SK-N-SH (cell line): Measurements from ENCODE around the gene TERC. TPM values are rescaled to one million over a fixed set of nuclear protein-coding genes. Genes with fewer than 3 reads are reported as not detected.
A peak's percentile ranks its signal among the peaks of the same experiment; 100 is the strongest.

Experiments
- CTCF ChIA-PET: fragments of 300-600, 350-600 bp; formaldehyde crosslinking; extraction: SDS; loops from one replicate; lab custom pipeline; 2021; lab: Yijun Ruan, JAX
- POLR2A ChIA-PET: fragments of 350-600 bp; sonication (Branson Sonifier 250); formaldehyde crosslinking; extraction: SDS; loops from one replicate; lab custom pipeline; 2020; ENCODE audit warnings: antibody characterized with exemption, inconsistent platforms; lab: Yijun Ruan, JAX
- DNase-seq: peaks from one replicate; pipeline ENCODE4 v3.0.0; 2012
- H2AFZ ChIP-seq: fragments of 200-600 bp; sonication (generic); 2 replicates; pipeline ENCODE4 v1.8.1; 2016; ENCODE audit warnings: antibody characterized with exemption, mild to moderate bottlenecking, low read depth
- H3F3A ChIP-seq: fragments of 200-600 bp; sonication (generic); replicated peaks from 2 replicates; pipeline ENCODE3; 2016; ENCODE audit warnings: antibody characterized with exemption, mild to moderate bottlenecking; ENCODE audit not compliant: insufficient read depth
- H3K27ac ChIP-seq, 2 experiments: fragments of 200-500 bp in 1 of 2; fragments of 200-600 bp in 1 of 2; sonication (Bioruptor generic) in 1 of 2; sonication (generic), shearing (Covaris generic) in 1 of 2; 2 replicates each; pipeline versions ENCODE4 v1.5.1 to v1.6.1; 2014 to 2016; ENCODE audit warnings: low read depth in 2 of 2, inconsistent platforms in 1 of 2, low read length in 1 of 2, mild to moderate bottlenecking in 1 of 2, mixed read lengths in 1 of 2
- H3K27me3 ChIP-seq: fragments of 200-600 bp; sonication (generic), shearing (Covaris generic); 2 replicates; pipeline ENCODE4 v1.6.1; 2016; ENCODE audit warnings: mixed run types; ENCODE audit not compliant: insufficient read depth
- H3K36me3 ChIP-seq, 2 experiments: fragments of 200-500 bp in 1 of 2; fragments of 200-600 bp in 1 of 2; sonication (Bioruptor generic) in 1 of 2; sonication (generic) in 1 of 2; replicated peaks in 1 of 2; 2 replicates each; pipeline versions ENCODE3 to v1.5.1; 2014 to 2016; ENCODE audit warnings: low read length in 1 of 2, mild to moderate bottlenecking in 1 of 2; ENCODE audit not compliant: insufficient read depth in 2 of 2, control insufficient read depth in 1 of 2
- H3K4me1 ChIP-seq, 2 experiments: fragments of 200-500 bp in 1 of 2; fragments of 200-600 bp in 1 of 2; sonication (Bioruptor generic) in 1 of 2; sonication (generic), shearing (Covaris generic) in 1 of 2; 2 replicates each; pipeline versions ENCODE4 v1.5.1 to v1.6.1; 2014 to 2016; ENCODE audit warnings: low read depth in 1 of 2, low read length in 1 of 2, mixed run types in 1 of 2; ENCODE audit not compliant: insufficient read depth in 2 of 2, control insufficient read depth in 1 of 2
- H3K4me2 ChIP-seq: fragments of 200-600 bp; sonication (generic), shearing (Covaris generic); 2 replicates; pipeline ENCODE4 v1.6.1; 2017; ENCODE audit warnings: mixed run types
- H3K4me3 ChIP-seq, 2 experiments: fragments of 200-500 bp in 1 of 2; fragments of 200-600 bp in 1 of 2; sonication (Bioruptor generic) in 1 of 2; sonication (generic), shearing (Covaris generic) in 1 of 2; 2 replicates each; pipeline versions ENCODE4 v1.5.1 to v1.8.1; 2014 to 2016; ENCODE audit warnings: low read depth in 2 of 2, inconsistent platforms in 1 of 2, low read length in 1 of 2, mild to moderate bottlenecking in 1 of 2, mixed read lengths in 1 of 2, moderate library complexity in 1 of 2
- H3K79me2 ChIP-seq: fragments of 200-600 bp; sonication (generic); 2 replicates; pipeline ENCODE4 v1.8.1; 2017; ENCODE audit warnings: mild to moderate bottlenecking; ENCODE audit not compliant: insufficient read depth
- H3K9ac ChIP-seq: fragments of 200-600 bp; sonication (generic); 2 replicates; pipeline ENCODE4 v1.6.1; 2017; ENCODE audit warnings: mixed run types
- H3K9me2 ChIP-seq: fragments of 200-600 bp; sonication (generic); 2 replicates; pipeline ENCODE4 v1.6.1; 2017; ENCODE audit warnings: mixed run types
- H3K9me3 ChIP-seq: fragments of 200-600 bp; sonication (generic); 2 replicates; pipeline ENCODE4 v1.6.1; 2017; ENCODE audit warnings: mixed run types, mild to moderate bottlenecking, moderate library complexity
- H4K20me1 ChIP-seq: fragments of 200-600 bp; sonication (generic); 2 replicates; pipeline ENCODE4 v1.6.1; 2017; ENCODE audit warnings: mild to moderate bottlenecking, mixed run types; ENCODE audit not compliant: insufficient read depth
- CHD2 ChIP-seq: fragments of 150-350 bp; IDR thresholded peaks from 2 replicates; pipeline ENCODE4 v1.6.1; 2018; ENCODE audit warnings: low read length; ENCODE audit not compliant: partially characterized antibody
- EP300 ChIP-seq, 2 experiments: IDR thresholded peaks; 2 replicates each; pipeline versions ENCODE4 v1.4.0 to v1.6.1; 2012; ENCODE audit warnings: borderline replicate concordance in 1 of 2, low read depth in 1 of 2, low read length in 1 of 2
- FOSL2 ChIP-seq: IDR thresholded peaks from 2 replicates; pipeline ENCODE4 v1.4.0; 2012; ENCODE audit warnings: low read depth, mild to moderate bottlenecking, moderate library complexity, borderline replicate concordance
- FOXJ3 ChIP-seq: sonication (generic); formaldehyde crosslinking; IDR thresholded peaks from 2 replicates; pipeline ENCODE4 v1.5.1; 2020; ENCODE audit warnings: mild to moderate bottlenecking, missing genetic modification reagents
- NFIC ChIP-seq: IDR thresholded peaks from 2 replicates; pipeline ENCODE4 v1.4.0; 2012; ENCODE audit warnings: borderline replicate concordance
- POLR2AphosphoS5 ChIP-seq: IDR thresholded peaks from 2 replicates; pipeline ENCODE4 v1.6.1; 2012; ENCODE audit warnings: low read depth, low read length
- RFX5 ChIP-seq: IDR thresholded peaks from 2 replicates; pipeline ENCODE4 v1.6.1; 2012; ENCODE audit warnings: mild to moderate bottlenecking, improper control_type of control experiment, low read length
- TAF1 ChIP-seq: IDR thresholded peaks from 2 replicates; pipeline ENCODE4 v1.6.1; 2012; ENCODE audit warnings: low read depth, mild to moderate bottlenecking, low read length, moderate library complexity, borderline replicate concordance
- TEAD4 ChIP-seq: IDR thresholded peaks from 2 replicates; pipeline ENCODE4 v1.4.0; 2012; ENCODE audit warnings: mild to moderate bottlenecking, borderline replicate concordance; ENCODE audit not compliant: insufficient read depth
- USF1 ChIP-seq: IDR thresholded peaks from 2 replicates; pipeline ENCODE4 v1.4.0; 2012; ENCODE audit warnings: low read depth, borderline replicate concordance
- YY1 ChIP-seq: IDR thresholded peaks from 2 replicates; pipeline ENCODE4 v1.4.0; 2012; ENCODE audit warnings: low read depth, mild to moderate bottlenecking
- WGBS: methylation state at CpG from one replicate; pipeline ENCODE4 v1.1.6; 2017; ENCODE audit warnings: low lambda C conversion rate; 5-methylcytosine and 5-hydroxymethylcytosine counted together
- polyA plus RNA-seq, 3 experiments: library from polyadenylated mRNA; depleted of rRNA; stranded (reverse); fragments of >200 nt; gene quantifications; 2 replicates each; pipeline ENCODE4 v1.2.3, GENCODE V29; 2012
- TF ChIP-seq, protein P1 (sequence below): IDR thresholded peaks from 2 replicates; pipeline ENCODE4 v1.4.0; 2012; ENCODE audit warnings: low read depth

Gene TERC
- polyA plus RNA-seq, 1 of the 3 experiments (the other 2 are of a cell fraction): 0.64 TPM

DNA sequence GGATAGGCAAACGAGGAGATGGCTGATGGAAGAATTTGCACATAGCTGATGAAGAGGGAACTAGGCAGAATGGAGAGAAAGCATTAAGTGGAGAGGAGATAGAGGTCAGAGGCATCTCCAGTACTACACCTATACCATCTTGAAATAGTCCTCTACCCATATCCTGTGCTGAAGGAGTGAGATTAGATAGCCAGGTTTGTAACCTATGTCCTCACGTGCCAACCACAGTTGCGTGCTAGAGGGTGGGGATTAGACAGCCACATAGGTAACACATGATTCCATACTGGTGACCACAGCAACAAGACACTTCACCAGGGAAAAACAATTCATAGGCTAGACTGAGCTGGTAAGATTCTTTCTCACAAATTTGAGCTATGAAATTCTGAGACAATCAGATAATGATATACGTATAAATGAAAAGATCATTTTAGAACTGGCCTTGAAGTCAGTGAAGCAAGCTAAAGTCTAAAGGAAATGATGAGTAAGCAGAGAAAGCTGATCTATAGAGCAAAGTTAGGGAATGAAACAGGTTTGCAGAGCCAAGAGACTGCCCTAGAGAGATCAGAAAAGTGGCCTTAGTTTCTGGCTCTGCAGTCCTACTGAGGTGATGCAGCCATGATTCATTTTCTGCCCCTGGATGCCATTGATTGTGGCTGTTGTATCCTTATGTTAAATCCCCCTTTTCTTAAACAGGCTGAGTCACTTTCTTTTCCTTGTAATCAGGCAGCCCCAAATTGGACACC is 26.0 kb upstream of the TERC start:
- CTCF ChIA-PET: interaction anchor here (0.6 kb wide), 1 partner anchor 22 kb away, joined by 3 read pairs; the partner anchor contains the start of genes LRRC34 and LRRIQ4
- Histone ChIP-seq H3K27ac (no peak overlapping the region), H3K4me3 (no peak overlapping the region), H2AFZ (no peak overlapping the region), H3K9me3 (no peaks in the 10 kb centered on the region), H3K9ac (no peak overlapping the region), H3K36me3 (peaks cover 57 to 83% of the 10 kb centered on the region in 2 experiments), H3K9me2 (no peaks in the 10 kb centered on the region), H3K4me2 (no peak overlapping the region), H3K79me2 (peaks cover 4% of the 10 kb centered on the region), H3K4me1 (0 out of 4 replicates have a peak, but pooled peaks cover 0 to 4% of the 10 kb centered on the region in 2 experiments), H4K20me1 (no peaks in the 10 kb centered on the region), H3K27me3 (no peaks in the 10 kb centered on the region), H3F3A (peaks cover 22% of the 10 kb centered on the region)
- POLR2A ChIA-PET: interaction anchor here (0.7 kb wide), 1 partner anchor 10 kb away, joined by 4 read pairs; no protein-coding TSS in a partner anchor
- no peak for DNase-seq
- no peak for TF ChIP-seq USF1
- TF ChIP-seq FOSL2: 0 out of 2 replicates have a peak, but pooled peaks have one; percentile 12
- TF ChIP-seq FOXJ3 (CRISPR knock-in tag): no peak
- no peak for TF ChIP-seq CHD2
- no peak for TF ChIP-seq NFIC
- no peak for TF ChIP-seq POLR2AphosphoS5
- TF ChIP-seq TEAD4: no peak
- no peak for TF ChIP-seq RFX5
- 92% methylated on average over 4 of the region's 4 CpGs for WGBS

DNA sequence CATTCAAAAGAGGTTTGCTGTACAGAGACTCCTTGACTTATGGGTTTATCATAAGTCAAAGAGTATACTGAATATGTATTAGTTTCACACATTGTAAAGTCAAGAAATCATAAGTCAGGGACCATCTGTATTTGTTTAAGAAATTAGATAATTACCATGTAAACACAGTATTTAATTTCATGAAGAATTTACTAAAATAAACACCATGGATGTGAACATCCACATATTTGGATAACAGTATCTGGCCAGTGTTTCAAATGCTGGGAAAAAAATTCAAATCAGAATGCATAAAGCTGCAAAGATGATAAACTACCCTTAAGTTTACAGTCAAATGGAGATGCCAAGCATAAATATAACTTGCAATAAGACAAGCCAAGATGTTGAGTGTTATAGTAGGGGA is 25.4 kb upstream of the TERC start:
- no peaks in the 10 kb centered on the region for H3K27me3 ChIP-seq
- no peak overlapping the region for H2AFZ ChIP-seq
- H3K27ac ChIP-seq: no peak overlapping the region
- ChIA-PET POLR2A (no interaction called here), CTCF (no interaction called here)
- 0 out of 4 replicates have a peak, but pooled peaks cover 0 to 4% of the 10 kb centered on the region in 2 experiments for H3K4me1 ChIP-seq
- no peak for DNase-seq
- TF ChIP-seq, protein P1, sequence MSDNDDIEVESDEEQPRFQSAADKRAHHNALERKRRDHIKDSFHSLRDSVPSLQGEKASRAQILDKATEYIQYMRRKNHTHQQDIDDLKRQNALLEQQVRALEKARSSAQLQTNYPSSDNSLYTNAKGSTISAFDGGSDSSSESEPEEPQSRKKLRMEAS: no peak
- TF ChIP-seq RFX5 (no peak), TAF1 (no peak), EP300 (IDR thresholded peaks at IDR 0.05; ENCODE audit: borderline replicate concordance in 1 of 2, low read depth in 1 of 2, low read length in 1 of 2) (no peak), FOSL2 (no peak), YY1 (no peak)
- H3K4me2 ChIP-seq: no peak overlapping the region
- H3F3A ChIP-seq: peaks cover 20% of the 10 kb centered on the region
- no peak overlapping the region for H3K4me3 ChIP-seq
- peaks cover 59 to 83% of the 10 kb centered on the region in 2 experiments for H3K36me3 ChIP-seq
- H4K20me1 ChIP-seq: no peaks in the 10 kb centered on the region
- no peaks in the 10 kb centered on the region for H3K9me2 ChIP-seq
- H3K9ac ChIP-seq: no peak overlapping the region
- peaks cover 4% of the 10 kb centered on the region for H3K79me2 ChIP-seq
- H3K9me3 ChIP-seq: no peaks in the 10 kb centered on the region
